ENCODE data around the gene SKOR1. TPM values are rescaled to one million over a fixed set of nuclear protein-coding genes. Genes with fewer than 3 reads are reported as not detected.

SKOR1 gene
- total and polyA plus RNA-seq, 2 of the 13 experiments (the other 11 are each of a cell fraction or from before 2014, with no cell fraction given): 0.09 to 0.11 TPM

GRCh38 chr15:67843571-67844387 lies 18.5 kb downstream of the SKOR1 start (continued):
- TF ChIP-seq ZXDC (CRISPR knock-in tag; IDR thresholded peaks at IDR 0.05): no peak
- TF ChIP-seq ZUFSP (CRISPR knock-in tag; IDR thresholded peaks at IDR 0.05; ENCODE audit: borderline replicate concordance): no peak
- TF ChIP-seq HDAC1 (CRISPR knock-in tag; IDR thresholded peaks at IDR 0.05): peak; percentile 80
- peak; percentile 71; the same call in 1 of the 2 replicates for TF ChIP-seq ZNF292 (CRISPR knock-in tag; IDR thresholded peaks at IDR 0.05; ENCODE audit: borderline replicate concordance, low read depth)
- peak; percentile 34 for TF ChIP-seq ZEB1 (IDR thresholded peaks at IDR 0.05; ENCODE audit: insufficient replicate concordance, low read depth)
- TF ChIP-seq ZSCAN20 (CRISPR knock-in tag; IDR thresholded peaks at IDR 0.05; ENCODE audit: borderline replicate concordance): no peak
- TF ChIP-seq MATR3 (CRISPR knock-in tag; IDR thresholded peaks at IDR 0.05): no peak
- no peak for TF ChIP-seq ZNF784 (CRISPR knock-in tag; IDR thresholded peaks at IDR 0.05; ENCODE audit: borderline replicate concordance)
- peak; percentile 67; the same call in 1 of the 2 replicates for TF ChIP-seq ZFP91 (CRISPR knock-in tag; IDR thresholded peaks at IDR 0.05; ENCODE audit: borderline replicate concordance)
- peak; percentile 62; the same call in 1 of the 2 replicates for TF ChIP-seq ZNF331 (CRISPR knock-in tag; IDR thresholded peaks at IDR 0.05)
- TF ChIP-seq ZNF30 (CRISPR knock-in tag; IDR thresholded peaks at IDR 0.05): no peak
- TF ChIP-seq PAX8 (CRISPR knock-in tag; IDR thresholded peaks at IDR 0.05; ENCODE audit: borderline replicate concordance): 0 out of 2 replicates have a peak, but pooled peaks have one; percentile 30
- TF ChIP-seq HOXA7 (CRISPR knock-in tag; IDR thresholded peaks at IDR 0.05): no peak
- no peak for TF ChIP-seq ZNF232 (CRISPR knock-in tag; IDR thresholded peaks at IDR 0.05; ENCODE audit: borderline replicate concordance)
- TF ChIP-seq ZNF335 (CRISPR knock-in tag; IDR thresholded peaks at IDR 0.05): 0 out of 2 replicates have a peak, but pooled peaks have one; percentile 28
- TF ChIP-seq ZNF629 (CRISPR knock-in tag; conservative IDR thresholded peaks at IDR 0.05): no peak
- TF ChIP-seq ZNF501 (CRISPR knock-in tag; IDR thresholded peaks at IDR 0.05): 0 out of 2 replicates have a peak, but pooled peaks have one; percentile 29
- TF ChIP-seq TFDP2 (CRISPR knock-in tag; IDR thresholded peaks at IDR 0.05): no peak; the same call in 1 of the 2 replicates
- TF ChIP-seq ZNF382 (CRISPR knock-in tag; IDR thresholded peaks at IDR 0.05; ENCODE audit: borderline replicate concordance): no peak
- 0 out of 2 replicates have a peak, but pooled peaks have one; percentile 43 for TF ChIP-seq ZNF724P (CRISPR knock-in tag; IDR thresholded peaks at IDR 0.05; ENCODE audit: borderline replicate concordance)

Measured in HepG2 (cell line).